Loucy (cell line): ENCODE data around the gene PBX1.

Source experiments
- H2AFZ ChIP-seq: fragments of 200-600 bp; sonication (generic); 2 replicates; pipeline ENCODE4 v1.6.0; 2016; ENCODE audit warnings: antibody characterized with exemption, mild to moderate bottlenecking, low read length, moderate library complexity
- H3F3A ChIP-seq: fragments of 200-600 bp; 2 replicates; pipeline ENCODE4 v1.6.0; 2016; ENCODE audit warnings: antibody characterized with exemption, low read depth, mild to moderate bottlenecking
- H3K27me3 ChIP-seq: fragments of 200-600 bp; sonication (generic); 2 replicates; pipeline ENCODE4 v1.6.1; 2014; ENCODE audit warnings: low read length, mild to moderate bottlenecking; ENCODE audit not compliant: insufficient read depth, poor library complexity, severe bottlenecking
- H3K36me3 ChIP-seq: fragments of 200-600 bp; sonication (generic); 2 replicates; pipeline ENCODE4 v1.6.1; 2016; ENCODE audit warnings: low read length; ENCODE audit not compliant: insufficient read depth
- H3K4me1 ChIP-seq: fragments of 200-600 bp; sonication (generic); 2 replicates; pipeline ENCODE4 v1.5.1; 2014; ENCODE audit warnings: low read length, mild to moderate bottlenecking; ENCODE audit not compliant: insufficient read depth, poor library complexity, severe bottlenecking
- H3K4me2 ChIP-seq: fragments of 200-600 bp; sonication (generic); 2 replicates; pipeline ENCODE4 v1.6.0; 2014; ENCODE audit warnings: antibody characterized with exemption, low read length, low read depth, mild to moderate bottlenecking; ENCODE audit not compliant: poor library complexity, severe bottlenecking
- H3K4me3 ChIP-seq: fragments of 200-600 bp; sonication (generic); 2 replicates; pipeline ENCODE4 v1.5.1; 2014; ENCODE audit warnings: low read length, mild to moderate bottlenecking, mixed read lengths; ENCODE audit not compliant: poor library complexity, severe bottlenecking
- H3K79me2 ChIP-seq: fragments of 200-600 bp; sonication (generic); 2 replicates; pipeline ENCODE4 v1.6.1; 2014; ENCODE audit warnings: low read length; ENCODE audit not compliant: insufficient read depth
- H3K9ac ChIP-seq: fragments of 200-600 bp; sonication (generic); 2 replicates; pipeline ENCODE4 v1.6.0; 2014; ENCODE audit warnings: mild to moderate bottlenecking, low read depth, low read length, moderate library complexity; ENCODE audit not compliant: poor library complexity, severe bottlenecking
- H3K9me2 ChIP-seq: fragments of 200-600 bp; sonication (generic); replicated peaks from 2 replicates; pipeline ENCODE4 v1.6.1; 2016; ENCODE audit warnings: low read depth, low read length, mixed read lengths
- H3K9me3 ChIP-seq: fragments of 200-600 bp; sonication (generic); 2 replicates; pipeline ENCODE4 v1.6.1; 2014; ENCODE audit warnings: mild to moderate bottlenecking, antibody characterized with exemption, low read length, low read depth; ENCODE audit not compliant: insufficient read depth
- H4K20me1 ChIP-seq: fragments of 200-600 bp; sonication (generic); 2 replicates; pipeline ENCODE4 v1.6.0; 2014; ENCODE audit warnings: antibody characterized with exemption, low read length, mild to moderate bottlenecking; ENCODE audit not compliant: insufficient read depth, poor library complexity, severe bottlenecking
- EZH2phosphoT487 ChIP-seq: fragments of 200-600 bp; IDR thresholded peaks from 2 replicates; pipeline ENCODE4 v1.6.1; 2018; ENCODE audit warnings: antibody characterized with exemption, mild to moderate bottlenecking, moderate library complexity, borderline replicate concordance
- TF ChIP-seq, protein P1 (sequence below): fragments of 200-600 bp; sonication (generic); conservative IDR thresholded peaks from 2 replicates; pipeline ENCODE4 v1.5.1; 2014; ENCODE audit warnings: mild to moderate bottlenecking, antibody characterized with exemption, low read length

The PBX1 gene

DNA sequence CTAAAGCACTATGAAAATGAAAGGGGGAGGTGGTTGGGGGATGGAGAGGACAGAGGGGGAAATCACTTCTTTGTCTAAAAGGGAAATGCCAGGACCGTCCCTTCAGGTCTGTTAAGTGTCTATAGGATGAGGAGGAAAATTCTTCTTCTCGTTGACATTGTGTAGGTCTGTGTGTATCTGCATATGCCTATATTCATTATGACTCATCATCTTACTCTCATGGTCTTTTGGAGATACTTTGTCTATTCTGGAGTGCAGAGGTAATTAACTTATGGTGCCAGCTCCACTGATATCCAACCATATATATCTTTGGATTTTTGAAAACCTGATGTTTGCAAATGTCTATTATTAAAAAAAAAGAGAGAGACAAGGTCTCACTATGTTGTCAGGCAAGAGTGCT is 143.7 kb downstream of the PBX1 start:
- H3K4me2 ChIP-seq, result no peak overlapping the region
- no peaks in the 10 kb centered on the region for H3K9me2 ChIP-seq
- H3K4me3 ChIP-seq, result no peak overlapping the region
- H3K4me1 ChIP-seq, result no peaks in the 10 kb centered on the region
- H3F3A ChIP-seq, result no peaks in the 10 kb centered on the region
- no peaks in the 10 kb centered on the region for H3K27me3 ChIP-seq
- no peaks in the 10 kb centered on the region for H3K9me3 ChIP-seq
- H3K79me2 ChIP-seq, result no peaks in the 10 kb centered on the region
- no peaks in the 10 kb centered on the region for H4K20me1 ChIP-seq
- H2AFZ ChIP-seq, result no peak overlapping the region
- H3K9ac ChIP-seq, result no peak overlapping the region
- TF ChIP-seq, protein P1, sequence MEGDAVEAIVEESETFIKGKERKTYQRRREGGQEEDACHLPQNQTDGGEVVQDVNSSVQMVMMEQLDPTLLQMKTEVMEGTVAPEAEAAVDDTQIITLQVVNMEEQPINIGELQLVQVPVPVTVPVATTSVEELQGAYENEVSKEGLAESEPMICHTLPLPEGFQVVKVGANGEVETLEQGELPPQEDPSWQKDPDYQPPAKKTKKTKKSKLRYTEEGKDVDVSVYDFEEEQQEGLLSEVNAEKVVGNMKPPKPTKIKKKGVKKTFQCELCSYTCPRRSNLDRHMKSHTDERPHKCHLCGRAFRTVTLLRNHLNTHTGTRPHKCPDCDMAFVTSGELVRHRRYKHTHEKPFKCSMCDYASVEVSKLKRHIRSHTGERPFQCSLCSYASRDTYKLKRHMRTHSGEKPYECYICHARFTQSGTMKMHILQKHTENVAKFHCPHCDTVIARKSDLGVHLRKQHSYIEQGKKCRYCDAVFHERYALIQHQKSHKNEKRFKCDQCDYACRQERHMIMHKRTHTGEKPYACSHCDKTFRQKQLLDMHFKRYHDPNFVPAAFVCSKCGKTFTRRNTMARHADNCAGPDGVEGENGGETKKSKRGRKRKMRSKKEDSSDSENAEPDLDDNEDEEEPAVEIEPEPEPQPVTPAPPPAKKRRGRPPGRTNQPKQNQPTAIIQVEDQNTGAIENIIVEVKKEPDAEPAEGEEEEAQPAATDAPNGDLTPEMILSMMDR, result no peak
- no peak for TF ChIP-seq EZH2phosphoT487
- no peaks in the 10 kb centered on the region for H3K36me3 ChIP-seq

DNA sequence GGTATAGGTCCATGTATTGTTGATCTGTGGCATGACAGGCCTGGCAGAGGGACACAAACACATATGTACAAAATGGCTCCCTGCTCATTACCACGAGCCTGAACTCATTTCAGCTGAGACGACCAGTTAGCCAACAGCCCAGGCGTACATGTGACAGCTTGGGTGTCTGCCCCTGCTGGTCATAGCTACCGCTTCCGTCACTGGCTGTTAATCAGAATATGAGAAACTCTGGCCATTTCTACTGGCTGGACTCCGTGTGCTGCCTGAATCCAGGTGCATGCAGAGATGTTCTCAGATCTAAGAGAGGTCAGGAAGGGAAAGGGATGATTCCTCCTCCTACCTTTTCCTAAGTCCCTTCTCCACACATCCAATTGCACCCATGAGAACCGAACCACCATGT is 144.5 kb downstream of the PBX1 start:
- no peaks in the 10 kb centered on the region for H3K9me2 ChIP-seq
- H3K27me3 ChIP-seq, result no peaks in the 10 kb centered on the region
- H3K4me2 ChIP-seq, result no peak overlapping the region
- no peaks in the 10 kb centered on the region for H3F3A ChIP-seq
- H3K36me3 ChIP-seq, result no peaks in the 10 kb centered on the region
- no peaks in the 10 kb centered on the region for H4K20me1 ChIP-seq
- H3K4me1 ChIP-seq, result no peaks in the 10 kb centered on the region
- H3K9ac ChIP-seq, result no peak overlapping the region
- H3K79me2 ChIP-seq, result no peaks in the 10 kb centered on the region
- H3K4me3 ChIP-seq, result no peak overlapping the region
- no peaks in the 10 kb centered on the region for H3K9me3 ChIP-seq
- no peak overlapping the region for H2AFZ ChIP-seq
- TF ChIP-seq, protein P1, result no peak
- no peak for TF ChIP-seq EZH2phosphoT487

DNA sequence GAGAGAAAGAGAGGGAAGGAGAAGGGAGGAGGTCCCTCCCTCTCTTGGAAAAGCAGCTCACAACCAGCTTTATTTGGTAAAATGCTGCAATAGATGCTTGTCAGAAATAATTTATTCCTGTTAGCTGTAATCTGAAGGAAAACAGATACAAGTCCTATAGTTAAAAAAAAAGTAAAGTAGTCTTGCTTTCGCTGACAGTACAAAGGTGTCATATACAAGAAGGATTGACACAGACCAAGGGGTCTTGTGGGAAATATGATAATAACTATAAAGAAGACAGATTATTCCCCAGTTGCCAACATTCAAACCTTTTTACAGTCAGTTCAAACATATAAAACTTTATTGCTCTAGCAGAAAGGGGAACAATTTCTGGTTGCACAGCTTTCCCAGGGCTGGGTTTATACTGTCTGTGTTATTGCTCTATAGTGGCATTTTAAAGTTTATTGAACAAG is 145.0 kb downstream of the PBX1 start:
- no peaks in the 10 kb centered on the region for H3K4me1 ChIP-seq
- TF ChIP-seq EZH2phosphoT487, result no peak
- TF ChIP-seq, protein P1, result no peak

More for the DNA sequence above, 145.0 kb downstream of the PBX1 start:
- Histone ChIP-seq H2AFZ (no peak overlapping the region), H4K20me1 (no peaks in the 10 kb centered on the region), H3K36me3 (no peaks in the 10 kb centered on the region), H3K4me2 (no peak overlapping the region), H3K9ac (no peak overlapping the region), H3K27me3 (no peaks in the 10 kb centered on the region), H3K79me2 (no peaks in the 10 kb centered on the region), H3K4me3 (no peak overlapping the region), H3F3A (no peaks in the 10 kb centered on the region), H3K9me2 (no peaks in the 10 kb centered on the region), H3K9me3 (no peaks in the 10 kb centered on the region)
